SK-N-SH treated with all-trans-retinoic acid at 6 μM for 48 hours (cell line): ENCODE results near the gene RPS14.

ENCODE experiments used
- ARNTL ChIP-seq: fragments of 450-650 bp; formaldehyde crosslinking; IDR thresholded peaks from 2 replicates; pipeline ENCODE4 v1.5.0; 2020; ENCODE audit warnings: low read depth, mild to moderate bottlenecking, moderate library complexity, borderline replicate concordance
- CSDC2 ChIP-seq: fragments of 250-450 bp; sonication (Bioruptor Pico); IDR thresholded peaks from 2 replicates; pipeline ENCODE4 v1.5.0; 2020; ENCODE audit warnings: mild to moderate bottlenecking, moderate library complexity
- OSR1 ChIP-seq: fragments of 250-450 bp; sonication (Bioruptor Pico); IDR thresholded peaks from 2 replicates; pipeline ENCODE4 v1.8.0; 2022; ENCODE audit warnings: moderate library complexity, mild to moderate bottlenecking, inconsistent platforms
- TOX ChIP-seq: fragments of 250-450 bp; sonication (Bioruptor Pico); IDR thresholded peaks from 2 replicates; pipeline ENCODE4 v1.8.0; 2021; ENCODE audit warnings: mild to moderate bottlenecking, moderate library complexity, borderline replicate concordance
- ZFP3 ChIP-seq: fragments of 250-450 bp; sonication (Bioruptor Pico); IDR thresholded peaks from 2 replicates; pipeline ENCODE4 v1.5.0; 2020; ENCODE audit warnings: mild to moderate bottlenecking, moderate library complexity
- ZNF565 ChIP-seq: fragments of 450-650 bp; formaldehyde crosslinking; conservative IDR thresholded peaks from 2 replicates; pipeline ENCODE4 v1.5.0; 2020; ENCODE audit warnings: low read depth, mild to moderate bottlenecking, moderate library complexity
- ZNF8 ChIP-seq: fragments of 450-650 bp; formaldehyde crosslinking; IDR thresholded peaks from 2 replicates; pipeline ENCODE4 v1.5.0; 2020; ENCODE audit warnings: mild to moderate bottlenecking, moderate library complexity
- TF ChIP-seq, protein P1 (sequence below): fragments of 250-450 bp; sonication (Bioruptor Pico); IDR thresholded peaks from 2 replicates; pipeline ENCODE4 v1.8.0; 2020; ENCODE audit warnings: mild to moderate bottlenecking, moderate library complexity, borderline replicate concordance

DNA sequence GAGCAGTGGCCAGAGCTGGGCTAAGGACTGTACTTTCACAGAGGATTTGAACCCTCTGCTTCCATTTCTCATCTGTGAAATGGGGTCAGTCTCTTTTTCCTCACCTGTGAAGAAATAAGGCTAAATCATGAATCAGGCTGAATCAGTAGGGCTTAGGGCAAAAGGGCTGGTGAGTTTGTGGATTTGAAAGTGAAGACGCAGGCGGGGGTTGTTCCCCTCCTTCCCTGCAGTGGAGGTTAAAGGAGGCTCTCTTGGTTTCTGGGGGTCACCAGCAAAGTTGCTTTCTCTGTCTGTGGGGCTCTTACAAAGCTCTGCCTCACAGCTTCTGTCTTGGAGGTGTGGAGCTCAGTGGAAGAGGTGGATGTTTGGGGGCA lies 40.7 kb upstream of the RPS14 start:
- TF ChIP-seq ZNF565 (CRISPR knock-in tag), result no peak
- no peak for TF ChIP-seq ARNTL (CRISPR knock-in tag)
- no peak for TF ChIP-seq CSDC2 (CRISPR knock-in tag)
- TF ChIP-seq ZFP3, result no peak
- no peak for TF ChIP-seq OSR1 (CRISPR knock-in tag)
- TF ChIP-seq TOX, result no peak
- TF ChIP-seq ZNF8 (CRISPR knock-in tag), result no peak
- TF ChIP-seq, protein P1, sequence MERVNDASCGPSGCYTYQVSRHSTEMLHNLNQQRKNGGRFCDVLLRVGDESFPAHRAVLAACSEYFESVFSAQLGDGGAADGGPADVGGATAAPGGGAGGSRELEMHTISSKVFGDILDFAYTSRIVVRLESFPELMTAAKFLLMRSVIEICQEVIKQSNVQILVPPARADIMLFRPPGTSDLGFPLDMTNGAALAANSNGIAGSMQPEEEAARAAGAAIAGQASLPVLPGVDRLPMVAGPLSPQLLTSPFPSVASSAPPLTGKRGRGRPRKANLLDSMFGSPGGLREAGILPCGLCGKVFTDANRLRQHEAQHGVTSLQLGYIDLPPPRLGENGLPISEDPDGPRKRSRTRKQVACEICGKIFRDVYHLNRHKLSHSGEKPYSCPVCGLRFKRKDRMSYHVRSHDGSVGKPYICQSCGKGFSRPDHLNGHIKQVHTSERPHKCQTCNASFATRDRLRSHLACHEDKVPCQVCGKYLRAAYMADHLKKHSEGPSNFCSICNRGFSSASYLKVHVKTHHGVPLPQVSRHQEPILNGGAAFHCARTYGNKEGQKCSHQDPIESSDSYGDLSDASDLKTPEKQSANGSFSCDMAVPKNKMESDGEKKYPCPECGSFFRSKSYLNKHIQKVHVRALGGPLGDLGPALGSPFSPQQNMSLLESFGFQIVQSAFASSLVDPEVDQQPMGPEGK (CRISPR knock-in tag), result no peak
